T-helper 1 cell treated with Interleukin-12 subunit alpha and Interleukin-12 subunit beta and Interleukin-4 antibody, amounts not matched to agents 30 ng/mL and 1 ng/mL, for 36 hours (primary cell): Measurements from ENCODE around the gene PF4V1. TPM values are rescaled to one million over a fixed set of nuclear protein-coding genes. Genes with fewer than 3 reads are reported as not detected.

Experiments used
- intact Hi-C: fragments of 100-400 bp; cut with micrococcal nuclease; formaldehyde crosslinking; loops from one replicate; pipeline ENCODE4 v1.15.1; 2024
- total RNA-seq: library from RNA; stranded (reverse); gene quantifications from 2 replicates; pipeline ENCODE4 v1.2.3, GENCODE V29; 2022

The PF4V1 gene
- total RNA-seq, 1 donor from 2014 or later = not detected

DNA sequence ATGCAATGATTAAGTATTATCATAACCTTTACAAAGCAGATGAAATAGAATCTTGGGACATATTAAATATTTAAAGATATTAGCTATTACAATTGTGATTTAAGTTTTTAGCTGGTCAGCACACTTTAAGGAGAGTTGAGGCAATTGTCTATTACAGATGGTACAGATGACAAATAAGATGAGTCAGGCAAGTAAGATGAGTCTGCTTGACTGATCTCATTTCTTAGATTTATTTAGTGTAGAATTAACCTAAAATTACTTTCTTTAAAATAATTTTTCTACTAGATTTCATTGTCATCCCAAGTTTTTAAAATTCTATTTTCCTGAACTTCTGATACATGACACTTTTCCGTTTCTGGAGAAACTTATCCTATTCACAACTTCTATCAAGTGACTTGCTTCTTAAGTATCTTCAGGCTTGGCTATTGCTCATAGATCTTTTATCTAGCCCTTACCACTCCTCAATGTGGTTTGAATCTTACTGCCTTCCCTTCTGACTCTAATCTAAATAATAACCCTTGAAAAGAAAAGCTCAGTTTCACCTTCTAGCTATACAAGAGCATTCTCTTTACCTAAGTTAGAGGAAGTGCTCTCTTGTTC, 49.0 kb downstream of the PF4V1 start:
- intact Hi-C loops = no loop called here

DNA sequence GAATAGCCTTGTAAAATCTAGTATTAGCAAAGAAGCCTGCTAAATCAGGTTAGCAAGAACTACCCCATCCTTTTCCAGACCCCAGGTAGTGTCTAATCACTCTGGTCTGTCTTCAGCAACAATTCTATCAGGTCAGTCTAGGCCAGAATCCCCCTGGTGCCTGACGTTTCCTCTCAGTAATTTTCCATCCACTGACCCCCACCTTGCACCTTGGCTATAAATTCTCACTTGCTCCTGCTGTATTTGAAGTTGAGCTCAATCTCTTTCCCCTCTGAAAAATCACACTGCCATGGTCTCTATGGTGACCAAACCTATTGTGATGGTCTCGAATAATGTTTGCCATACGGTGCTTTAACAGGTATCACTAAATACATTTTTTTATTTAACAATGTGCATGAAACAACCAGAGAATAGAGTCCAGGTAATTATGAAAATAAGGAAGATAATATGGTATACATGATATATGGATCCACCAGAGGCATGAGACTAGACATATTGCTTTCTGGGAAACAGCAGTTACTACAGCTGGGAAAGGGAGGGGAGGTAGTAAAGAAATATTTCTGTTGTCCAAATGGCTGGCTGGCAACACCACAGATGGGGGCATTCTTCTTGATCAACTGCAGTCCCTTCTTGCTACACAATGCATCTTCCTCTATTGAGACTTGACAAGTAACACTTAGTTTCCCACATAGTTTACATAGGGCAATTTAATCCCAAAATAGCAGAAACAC, 49.9 kb downstream of the PF4V1 start:
- intact Hi-C loops = no loop called here

Other genes starting within 250 kb of the PF4V1 start
- gene RASSF6, start 232.9 kb upstream of the PF4V1 start, total RNA-seq = not detected in 2 replicates
- 7.6 and 9.1 TPM in 2 replicates for gene CXCL8, start 112.7 kb upstream of the PF4V1 start, total RNA-seq
- not detected in 2 replicates for gene CXCL6, start 16.6 kb upstream of the PF4V1 start, total RNA-seq
- gene CXCL1, start 16.1 kb downstream of the PF4V1 start, total RNA-seq = not detected in 2 replicates
- gene PF4, start 128.7 kb downstream of the PF4V1 start, total RNA-seq = not detected in 2 replicates
- not detected in 2 replicates for gene PPBP, start 134.9 kb downstream of the PF4V1 start, total RNA-seq
- gene CXCL5, start 145.4 kb downstream of the PF4V1 start, total RNA-seq = not detected in 2 replicates
- 0.12 TPM in 1 of 2 replicates, not detected in the other for gene CXCL3, start 185.4 kb downstream of the PF4V1 start, total RNA-seq
- gene CXCL2, start 245.9 kb downstream of the PF4V1 start, total RNA-seq = 0.44 TPM in 1 of 2 replicates, not detected in the other